ENCODE data around the gene PSMB7. TPM values are rescaled to one million over a fixed set of nuclear protein-coding genes. Genes with fewer than 3 reads are reported as not detected.

Gene PSMB7
- total and polyA plus RNA-seq, 2 of the 4 experiments (the other 2 are of a cell fraction): 340 to 430 TPM

DNA sequence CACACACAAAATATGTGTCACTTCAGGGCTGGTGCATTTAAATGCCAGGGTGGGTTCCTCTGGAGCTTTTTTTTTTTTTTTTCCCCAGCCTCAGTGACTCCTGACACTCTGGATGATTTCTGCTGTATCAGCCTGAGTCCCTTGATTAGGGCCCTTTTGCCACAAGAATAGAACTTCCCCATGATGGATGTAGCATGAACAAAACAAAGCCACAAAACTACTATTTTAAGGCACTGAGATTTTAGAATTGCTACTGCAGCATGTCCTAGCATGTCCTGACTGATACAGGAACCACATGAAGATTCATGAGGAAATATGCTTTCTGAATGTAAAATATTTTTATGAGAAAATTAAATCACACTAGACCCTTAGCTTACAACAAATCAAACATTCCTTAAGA, 21.1 kb upstream of the PSMB7 start:
- Histone ChIP-seq H4K20me1 (ENCODE audit: insufficient read depth, low read length) (no peaks in the 10 kb centered on the region), H2AFZ (replicated peaks; ENCODE audit: low read length, poor library complexity) (no peak overlapping the region), H3K4me3 (ENCODE audit: insufficient read depth, low read depth, low read length) (no peak overlapping the region), H3K4me1 (ENCODE audit: control insufficient read depth, insufficient read depth, low read length) (no peaks in the 10 kb centered on the region), H2AK9ac (replicated peaks; ENCODE audit: low read depth, low read length, poor library complexity) (no peak overlapping the region), H3K79me1 (ENCODE audit: low read depth in 1 of 2, low read length in 2 of 2) (no peaks in the 10 kb centered on the region), H4K91ac (ENCODE audit: insufficient read depth, low read depth, low read length) (no peak overlapping the region), H4K5ac (ENCODE audit: low read depth, low read length) (no peak overlapping the region), H2BK20ac (ENCODE audit: low read depth, low read length) (no peak overlapping the region), H3K9ac (ENCODE audit: low read depth, low read length) (no peak overlapping the region), H2AK5ac (ENCODE audit: low read depth, low read length) (no peak overlapping the region), H3K23ac (ENCODE audit: low read depth, low read length) (no peak overlapping the region), H3K18ac (ENCODE audit: low read depth, low read length) (no peak overlapping the region), H3K27me3 (ENCODE audit: control insufficient read depth, insufficient read depth, low read length) (peaks cover 45% of the 10 kb centered on the region), H3K56ac (ENCODE audit: extremely low read depth, insufficient read depth, low read length) (no peak overlapping the region), H3K4me2 (ENCODE audit: low read depth, low read length) (no peak overlapping the region), H2BK5ac (ENCODE audit: low read depth, low read length, poor library complexity, severe bottlenecking) (no peak overlapping the region), H3K14ac (replicated peaks; ENCODE audit: low read depth, low read length) (no peak overlapping the region), H3K9me3 (ENCODE audit: control insufficient read depth, insufficient read depth, low read length) (peaks cover 9% of the 10 kb centered on the region), H3K36me3 (ENCODE audit: control insufficient read depth, insufficient read depth, low read length) (no peaks in the 10 kb centered on the region), H2BK120ac (ENCODE audit: low read depth, low read length) (no peak overlapping the region), H3K4ac (ENCODE audit: low read depth, low read length) (no peak overlapping the region), H2BK15ac (ENCODE audit: low read depth, low read length) (no peak overlapping the region), H3K9me1 (ENCODE audit: insufficient read depth, low read length) (no peaks in the 10 kb centered on the region), H4K8ac (ENCODE audit: low read depth in 2 of 2, low read length in 2 of 2) (no peak overlapping the region), H3K27ac (ENCODE audit: insufficient read depth, low read length) (no peak overlapping the region)
- in situ Hi-C loops (cut with MboI; ENCODE audit: low sequenced_read_pairs): no loop called here
- intact Hi-C loops (cut with micrococcal nuclease): no loop called here
- no peak for TF ChIP-seq CEBPB (IDR thresholded peaks at IDR 0.05; ENCODE audit: low read depth, low read length)
- TF ChIP-seq NFE2L2 (IDR thresholded peaks at IDR 0.05; ENCODE audit: low read depth, low read length): no peak
- TF ChIP-seq, protein P1, sequence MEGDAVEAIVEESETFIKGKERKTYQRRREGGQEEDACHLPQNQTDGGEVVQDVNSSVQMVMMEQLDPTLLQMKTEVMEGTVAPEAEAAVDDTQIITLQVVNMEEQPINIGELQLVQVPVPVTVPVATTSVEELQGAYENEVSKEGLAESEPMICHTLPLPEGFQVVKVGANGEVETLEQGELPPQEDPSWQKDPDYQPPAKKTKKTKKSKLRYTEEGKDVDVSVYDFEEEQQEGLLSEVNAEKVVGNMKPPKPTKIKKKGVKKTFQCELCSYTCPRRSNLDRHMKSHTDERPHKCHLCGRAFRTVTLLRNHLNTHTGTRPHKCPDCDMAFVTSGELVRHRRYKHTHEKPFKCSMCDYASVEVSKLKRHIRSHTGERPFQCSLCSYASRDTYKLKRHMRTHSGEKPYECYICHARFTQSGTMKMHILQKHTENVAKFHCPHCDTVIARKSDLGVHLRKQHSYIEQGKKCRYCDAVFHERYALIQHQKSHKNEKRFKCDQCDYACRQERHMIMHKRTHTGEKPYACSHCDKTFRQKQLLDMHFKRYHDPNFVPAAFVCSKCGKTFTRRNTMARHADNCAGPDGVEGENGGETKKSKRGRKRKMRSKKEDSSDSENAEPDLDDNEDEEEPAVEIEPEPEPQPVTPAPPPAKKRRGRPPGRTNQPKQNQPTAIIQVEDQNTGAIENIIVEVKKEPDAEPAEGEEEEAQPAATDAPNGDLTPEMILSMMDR (conservative IDR thresholded peaks at IDR 0.05; ENCODE audit: low read depth, low read length): no peak
- TF ChIP-seq, protein P2, sequence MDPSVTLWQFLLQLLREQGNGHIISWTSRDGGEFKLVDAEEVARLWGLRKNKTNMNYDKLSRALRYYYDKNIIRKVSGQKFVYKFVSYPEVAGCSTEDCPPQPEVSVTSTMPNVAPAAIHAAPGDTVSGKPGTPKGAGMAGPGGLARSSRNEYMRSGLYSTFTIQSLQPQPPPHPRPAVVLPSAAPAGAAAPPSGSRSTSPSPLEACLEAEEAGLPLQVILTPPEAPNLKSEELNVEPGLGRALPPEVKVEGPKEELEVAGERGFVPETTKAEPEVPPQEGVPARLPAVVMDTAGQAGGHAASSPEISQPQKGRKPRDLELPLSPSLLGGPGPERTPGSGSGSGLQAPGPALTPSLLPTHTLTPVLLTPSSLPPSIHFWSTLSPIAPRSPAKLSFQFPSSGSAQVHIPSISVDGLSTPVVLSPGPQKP (IDR thresholded peaks at IDR 0.05; ENCODE audit: borderline replicate concordance, low read depth, low read length): no peak
- no peak for TF ChIP-seq FOS (IDR thresholded peaks at IDR 0.05; ENCODE audit: low read depth, low read length)
- TF ChIP-seq MXI1 (IDR thresholded peaks at IDR 0.05; ENCODE audit: borderline replicate concordance, low read depth, low read length): no peak
- TF ChIP-seq RAD21 (IDR thresholded peaks at IDR 0.05; ENCODE audit: low read length): no peak
- TF ChIP-seq BHLHE40 (IDR thresholded peaks at IDR 0.05; ENCODE audit: low read depth, low read length): no peak
- TF ChIP-seq MAZ (IDR thresholded peaks at IDR 0.05; ENCODE audit: borderline replicate concordance, low read depth, low read length): no peak
- BruUV-seq (replicated peaks): no TSS peak
- DNase-seq (no peak), ATAC-seq (ENCODE audit: low read depth) (no peak)
- CTCF ChIA-PET: no interaction called here
- POLR2A ChIA-PET (ENCODE audit: unreplicated experiment): interaction anchor here (0.5 to 0.6 kb wide), 2 partner anchors 19 to 50 kb away, joined by 3 read pairs; no protein-coding TSS in a partner anchor
- dilution Hi-C loops (cut with HindIII; ENCODE audit: low sequenced_read_pairs, unreplicated experiment): no loop called here
